C4-2B (cell line): ENCODE data around the gene QDPR.

Source experiments
- CTCF ChIP-seq: fragments of 450-650 bp; conservative IDR thresholded peaks from 2 replicates; pipeline ENCODE4 v1.5.1; 2017; ENCODE audit warnings: mild to moderate bottlenecking
- ZFX ChIP-seq: fragments of 450-650 bp; IDR thresholded peaks from 2 replicates; pipeline ENCODE4 v1.6.1; 2017

- no peak for TF ChIP-seq CTCF
- no peak for TF ChIP-seq ZFX
Observed at GRCh38 chr4:17534705-17535104, 22.8 kb upstream of the QDPR start.
